GM19324 (cell line): Measurements from ENCODE around the gene FAM118A.
"Not testable (repeated sequence)": the region's sequence is repeated elsewhere in the genome, so short reads cannot be mapped to it uniquely, and the experiment has no call there.

Experiments used
- ATAC-seq: cut with Tn5 transposase; IDR thresholded peaks from one replicate; pipeline ENCODE4 v1.9.1; 2021; ENCODE audit warnings: mild to moderate bottlenecking, moderate library complexity; ENCODE audit not compliant: unreplicated experiment, low FRiP score

The FAM118A gene

DNA sequence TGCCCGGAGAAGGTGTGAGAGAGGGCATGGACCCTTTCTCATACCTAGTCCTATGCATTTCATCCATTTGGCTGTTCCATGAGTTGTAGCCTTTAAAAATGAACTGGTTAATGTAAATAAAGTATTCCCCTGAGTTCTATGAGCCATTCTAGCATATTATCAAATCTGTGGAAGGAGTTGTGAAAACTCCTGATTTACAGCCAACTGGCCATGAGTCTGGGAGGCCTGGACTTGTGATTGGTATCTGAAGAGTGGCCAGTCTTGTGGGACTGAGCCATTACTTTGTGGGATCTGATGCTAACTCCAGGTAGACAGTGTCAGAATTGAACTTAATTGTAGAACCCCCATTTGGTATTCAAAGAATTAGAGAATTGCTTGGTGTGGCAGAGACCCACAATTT, 48.4 kb downstream of the FAM118A start:
- no peak for ATAC-seq

DNA sequence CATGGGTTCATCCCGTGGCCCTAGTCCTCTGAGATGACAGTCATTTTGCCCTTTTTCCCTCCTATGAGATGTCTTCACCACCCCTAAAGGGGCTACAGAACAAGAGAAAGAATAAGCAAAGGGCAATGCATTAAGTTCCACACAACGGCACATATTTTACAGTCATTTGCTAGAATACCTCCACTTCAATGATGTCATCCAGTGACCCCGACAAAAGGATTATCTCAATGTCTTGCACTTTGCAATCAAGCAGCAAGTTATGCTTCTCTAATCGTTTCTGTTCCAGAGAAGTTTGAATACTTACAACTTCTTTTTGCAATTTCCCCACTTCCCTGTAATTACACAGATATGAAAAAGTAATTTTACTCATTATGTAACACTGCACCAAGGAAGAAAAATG, 49.9 kb downstream of the FAM118A start:
- ATAC-seq, result no peak

DNA sequence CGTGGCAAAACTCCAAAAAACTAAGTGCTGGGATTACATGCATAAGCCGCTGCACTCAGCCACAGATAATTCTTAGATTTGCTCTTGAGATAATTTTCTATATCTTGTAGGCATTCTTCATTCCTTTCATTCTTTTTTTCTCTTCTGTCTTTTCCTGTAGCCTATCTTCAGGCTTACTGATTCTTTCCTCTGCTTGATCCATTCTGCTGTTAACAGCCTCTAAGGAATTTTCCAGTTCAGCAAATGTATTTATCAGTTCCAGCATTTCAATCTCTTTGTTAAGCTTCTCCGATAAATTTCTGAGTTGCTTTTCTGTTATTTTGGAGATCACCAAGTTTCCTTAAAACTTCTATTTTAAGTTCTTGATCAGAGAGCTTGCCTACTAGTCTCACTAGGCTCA, 57.0 kb downstream of the FAM118A start:
- no peak for ATAC-seq

DNA sequence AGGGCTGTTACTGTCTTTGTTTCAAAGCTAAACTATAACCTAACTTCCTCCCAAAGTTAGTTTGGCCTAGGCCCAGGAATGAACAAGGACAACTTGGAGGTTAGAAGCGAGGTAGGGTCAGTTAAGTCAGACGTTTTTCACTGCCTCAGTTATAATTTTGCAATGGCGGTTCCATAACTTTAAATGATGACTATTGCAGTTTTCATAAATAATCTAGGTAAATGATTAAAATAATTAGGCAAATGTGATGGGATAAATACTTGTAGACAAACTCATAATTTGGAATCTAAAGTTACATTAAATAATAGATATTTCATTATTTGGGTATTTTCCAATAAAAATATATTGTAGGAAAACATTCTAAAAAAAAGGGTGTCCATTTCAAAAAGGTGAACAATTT, 63.9 kb downstream of the FAM118A start:
- not testable (repeated sequence) for ATAC-seq

DNA sequence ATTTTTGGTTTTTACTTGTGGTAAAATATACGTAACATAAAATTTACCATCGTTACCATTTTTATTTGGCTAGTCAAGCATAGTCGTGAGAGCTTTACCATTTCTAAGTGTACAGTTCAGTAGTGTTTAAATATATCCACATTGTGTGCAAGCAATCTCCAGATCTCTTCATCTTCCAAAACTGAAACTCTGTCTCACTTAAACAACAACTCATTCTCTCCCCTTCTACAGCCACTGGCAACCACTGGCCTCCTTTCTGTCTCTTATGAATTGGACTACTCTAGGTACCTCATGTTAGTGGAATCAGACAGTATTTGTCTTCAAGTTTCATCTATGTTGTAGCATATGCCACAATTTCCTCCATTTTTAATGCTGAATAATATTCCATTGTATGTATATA, 66.3 kb downstream of the FAM118A start:
- ATAC-seq, result no peak

DNA sequence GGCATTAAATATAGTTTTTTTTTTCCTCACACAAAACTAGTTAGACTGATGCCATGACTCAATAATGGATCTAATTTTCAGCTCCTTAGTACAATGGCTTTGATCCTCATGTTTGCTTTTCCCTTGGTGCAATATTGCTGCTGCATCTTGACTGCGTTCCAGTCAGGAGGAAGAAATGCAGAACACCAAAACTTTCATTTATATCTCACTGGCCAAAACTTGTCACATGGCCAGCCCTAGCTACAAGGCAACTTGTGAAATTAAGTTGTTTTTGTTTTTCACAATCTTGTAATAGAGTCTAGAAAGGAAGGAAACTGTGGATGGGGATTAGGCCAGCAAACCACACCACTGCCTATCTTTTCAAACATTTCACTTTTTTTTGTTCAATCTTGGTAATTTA, 67.0 kb downstream of the FAM118A start:
- no peak for ATAC-seq

DNA sequence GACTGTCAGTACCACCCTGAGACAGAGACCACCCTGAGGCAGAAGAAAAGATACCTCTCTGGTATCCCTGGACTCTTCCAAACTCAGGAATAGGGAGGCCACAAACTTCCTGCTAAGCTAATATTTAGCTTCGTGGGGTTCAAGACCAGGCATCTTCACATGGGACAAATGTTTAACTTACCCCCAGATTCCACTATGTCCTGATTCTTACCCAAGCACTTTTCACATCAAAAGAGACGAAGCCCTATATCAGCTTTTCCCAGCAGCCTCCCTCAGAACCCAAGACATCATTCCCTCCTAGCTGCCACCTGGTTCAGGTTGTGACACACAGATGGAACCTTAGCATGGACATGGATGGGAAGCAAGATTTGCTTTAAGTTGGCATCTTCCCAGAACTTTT, 71.6 kb downstream of the FAM118A start:
- ATAC-seq, result no peak

DNA sequence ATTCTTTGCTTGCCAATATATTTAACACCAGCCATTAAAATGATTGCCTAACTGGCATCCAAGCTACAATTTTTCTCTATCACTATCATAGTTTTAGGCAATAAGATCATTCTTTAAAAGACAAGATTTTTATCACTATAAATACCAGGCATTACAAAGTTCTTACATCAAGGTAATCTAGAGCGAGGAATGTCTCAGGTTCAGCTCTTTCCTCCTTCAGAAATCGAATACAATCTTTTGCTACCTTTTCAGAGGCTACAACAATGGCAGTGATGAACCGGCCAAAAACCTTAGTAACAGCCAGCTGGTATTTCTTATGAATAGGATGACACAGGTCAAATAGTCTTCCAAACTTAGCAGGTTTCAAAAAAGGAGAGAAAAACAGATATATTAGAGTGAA, 79.8 kb downstream of the FAM118A start:
- ATAC-seq, result no peak
